ENCODE measurements around the gene CNPY3.

The CNPY3 gene

GRCh38 chr6:42984924-42985475, 55.7 kb downstream of the CNPY3 start:
- peak; percentile 24 for DNase-seq

- no peak for DNase-seq
These were observed 58.5 kb downstream of the CNPY3 start for GRCh38 chr6:42987533-42988451.

GRCh38 chr6:42988486-42989020, 59.3 kb downstream of the CNPY3 start:
- no peak for DNase-seq

Measured in activated CD4-positive, alpha-beta T cell treated with anti-CD3 and anti-CD28 coated beads, Interleukin-10, Interleukin-2, amounts not matched to agents 100 ng/mL and 50 ng/mL, durations not matched to agents 16 hours and 8 hours (primary cell).